Measurements from ENCODE around the gene BAIAP2L1.

Gene BAIAP2L1

DNA sequence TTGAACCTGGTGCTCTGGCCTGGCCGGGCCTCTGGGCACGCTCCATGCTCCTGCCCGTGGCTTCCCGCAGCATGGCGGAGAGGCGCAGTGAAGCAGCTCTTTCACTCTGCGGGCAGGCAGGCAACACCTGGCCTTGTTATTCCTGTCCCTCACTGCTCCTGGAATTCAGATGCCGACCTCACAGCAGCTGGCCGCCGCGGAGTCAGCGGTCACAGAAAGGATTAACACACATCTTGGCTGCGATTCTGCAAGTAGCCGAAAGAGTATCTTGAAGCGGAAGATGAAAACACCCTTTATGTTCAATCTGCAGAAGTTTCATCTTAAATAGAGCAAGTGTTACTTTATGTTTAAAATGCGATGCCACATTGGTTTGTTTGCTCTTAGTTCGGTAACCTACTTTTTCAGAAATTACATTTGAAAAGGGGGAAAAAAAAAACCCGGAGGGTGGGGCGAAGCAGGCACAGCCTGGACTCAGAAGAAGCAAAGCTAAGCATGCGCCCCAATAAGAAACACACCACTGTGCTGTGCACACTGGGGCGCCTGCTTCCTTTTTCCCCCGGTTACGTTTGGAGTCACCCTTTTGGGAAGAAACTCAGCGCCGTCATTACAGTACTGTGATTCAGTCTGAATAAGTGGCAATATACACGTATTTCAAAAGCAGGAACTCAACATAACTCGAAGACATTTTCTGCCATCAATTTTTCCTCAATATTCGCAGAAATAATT, 77.1 kb downstream of the BAIAP2L1 start:
- Histone ChIP-seq H3K79me1 (replicated peaks; ENCODE audit: low read length, poor library complexity, severe bottlenecking) (peaks cover 21% of the 10 kb centered on the region), H3K4me2 (ENCODE audit: low read length, poor library complexity, severe bottlenecking) (no peak overlapping the region), H3K23ac (ENCODE audit: low read length in 2 of 2) (peak overlapping the region in 1 of 2 experiments; percentile 73), H3K4me1 (ENCODE audit: control insufficient read depth, insufficient read depth, low read depth, low read length) (peaks cover 22% of the 10 kb centered on the region), H3K27ac (ENCODE audit: low read length, poor library complexity, severe bottlenecking) (peak overlapping the region; percentile 33), H2AK5ac (ENCODE audit: low read length, severe bottlenecking) (peak overlapping the region; percentile 83), H2BK15ac (ENCODE audit: low read depth, poor library complexity, severe bottlenecking) (no peak overlapping the region), H3K4ac (ENCODE audit: low read depth in 1 of 2, low read length in 2 of 2) (peak overlapping the region in 1 of 2 experiments; percentile 17), H3K27me3 (ENCODE audit: control insufficient read depth in 1 of 2, insufficient read depth in 1 of 2, low read length in 2 of 2) (peaks cover 0 to 4% of the 10 kb centered on the region in 2 experiments), H4K8ac (ENCODE audit: low read length) (peak overlapping the region; percentile 81), H4K91ac (ENCODE audit: low read length) (peak overlapping the region; percentile 20), H3K9me3 (ENCODE audit: control insufficient read depth, low read length) (no peaks in the 10 kb centered on the region), H3K9ac (ENCODE audit: low read length) (peak overlapping the region; percentile 38), H2BK12ac (ENCODE audit: low read length in 2 of 2) (peak overlapping the region in 1 of 2 experiments; percentile 21), H3K14ac (ENCODE audit: low read length in 2 of 2) (peak overlapping the region in 1 of 2 experiments; percentile 76), H3K36me3 (ENCODE audit: control insufficient read depth in 1 of 2, insufficient read depth in 2 of 2, low read depth in 1 of 2, low read length in 2 of 2) (peaks cover 0 to 23% of the 10 kb centered on the region in 2 experiments), H2BK5ac (ENCODE audit: low read depth, low read length, poor library complexity, severe bottlenecking) (no peak overlapping the region), H3K4me3 (ENCODE audit: insufficient read depth in 1 of 2, low read depth in 1 of 2, low read length in 2 of 2) (peak overlapping the region in 1 of 2 experiments; percentile 64), H2AFZ (ENCODE audit: low read depth, low read length) (no peak overlapping the region), H3K18ac (ENCODE audit: low read depth in 1 of 2, low read length in 2 of 2) (no peak overlapping the region), H2BK120ac (ENCODE audit: low read depth, low read length) (no peak overlapping the region)
- 82% methylated on average over 25 of the region's 28 CpGs for WGBS
- no peak for DNase-seq

DNA sequence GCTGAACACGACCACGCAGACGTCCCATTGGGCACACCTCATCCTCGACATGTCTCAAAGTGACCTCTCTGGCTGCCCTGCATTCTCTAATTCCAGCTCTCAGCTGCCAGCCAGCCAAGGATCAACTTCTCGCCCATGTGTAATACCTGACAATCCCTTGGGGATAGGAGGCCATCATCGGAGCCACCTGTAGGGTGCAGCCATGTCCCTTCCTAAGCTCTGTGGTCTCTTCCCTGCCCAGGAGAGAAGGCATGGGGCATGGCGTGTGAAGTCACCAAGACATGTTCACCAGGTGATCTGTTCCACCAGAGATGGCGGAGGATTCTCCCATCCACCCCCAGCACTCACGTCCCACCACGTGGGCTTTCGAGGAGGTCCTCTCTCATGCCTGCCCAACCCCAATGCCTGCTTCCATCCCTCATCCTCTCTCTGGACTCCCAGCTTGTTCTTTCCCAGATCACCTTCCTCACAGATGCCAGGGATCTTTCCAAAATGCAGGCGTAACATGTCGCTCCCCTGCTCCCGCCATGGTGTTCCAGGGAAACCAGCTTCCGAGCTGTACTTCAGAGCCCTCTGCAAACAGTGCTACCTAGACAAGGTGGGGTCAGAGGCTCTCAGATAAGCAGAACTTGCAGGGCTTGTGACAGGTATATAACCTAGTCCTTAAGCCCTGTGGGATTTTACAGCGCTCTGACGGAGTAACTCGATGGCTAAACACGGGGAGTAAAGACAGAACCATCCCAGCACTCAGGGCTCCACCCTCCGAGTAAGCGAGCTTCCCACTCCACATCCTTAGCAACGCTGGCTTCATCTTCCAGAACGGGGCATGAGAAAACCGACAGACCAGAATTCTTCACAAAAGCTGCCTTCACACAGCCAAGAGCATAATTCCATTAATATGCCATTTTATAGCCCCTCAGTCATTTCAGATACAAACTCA, 78.3 kb downstream of the BAIAP2L1 start:
- Histone ChIP-seq H3K23ac (ENCODE audit: low read length in 2 of 2) (no peak overlapping the region), H3K4me3 (ENCODE audit: insufficient read depth in 1 of 2, low read depth in 1 of 2, low read length in 2 of 2) (no peak overlapping the region), H2BK12ac (ENCODE audit: low read length in 2 of 2) (no peak overlapping the region), H3K9ac (ENCODE audit: low read length) (no peak overlapping the region), H4K91ac (ENCODE audit: low read length) (no peak overlapping the region), H2BK5ac (ENCODE audit: low read depth, low read length, poor library complexity, severe bottlenecking) (no peak overlapping the region), H3K27me3 (ENCODE audit: control insufficient read depth in 1 of 2, insufficient read depth in 1 of 2, low read length in 2 of 2) (peaks cover 0 to 4% of the 10 kb centered on the region in 2 experiments), H3K9me3 (ENCODE audit: control insufficient read depth, low read length) (no peaks in the 10 kb centered on the region), H3K36me3 (ENCODE audit: control insufficient read depth in 1 of 2, insufficient read depth in 2 of 2, low read depth in 1 of 2, low read length in 2 of 2) (peaks cover 0 to 27% of the 10 kb centered on the region in 2 experiments), H3K18ac (ENCODE audit: low read depth in 1 of 2, low read length in 2 of 2) (no peak overlapping the region), H3K4me1 (ENCODE audit: control insufficient read depth, insufficient read depth, low read depth, low read length) (peaks cover 18% of the 10 kb centered on the region), H2BK120ac (ENCODE audit: low read depth, low read length) (no peak overlapping the region), H3K4ac (ENCODE audit: low read depth in 1 of 2, low read length in 2 of 2) (no peak overlapping the region), H3K4me2 (ENCODE audit: low read length, poor library complexity, severe bottlenecking) (no peak overlapping the region), H2AFZ (ENCODE audit: low read depth, low read length) (no peak overlapping the region), H4K8ac (ENCODE audit: low read length) (no peak overlapping the region), H2BK15ac (ENCODE audit: low read depth, poor library complexity, severe bottlenecking) (no peak overlapping the region), H2AK5ac (ENCODE audit: low read length, severe bottlenecking) (no peak overlapping the region), H3K14ac (ENCODE audit: low read length in 2 of 2) (no peak overlapping the region), H3K27ac (ENCODE audit: low read length, poor library complexity, severe bottlenecking) (no peak overlapping the region), H3K79me1 (replicated peaks; ENCODE audit: low read length, poor library complexity, severe bottlenecking) (peaks cover 25% of the 10 kb centered on the region)
- DNase-seq, result no peak
- 81% methylated on average over 24 of the region's 24 CpGs for WGBS

DNA sequence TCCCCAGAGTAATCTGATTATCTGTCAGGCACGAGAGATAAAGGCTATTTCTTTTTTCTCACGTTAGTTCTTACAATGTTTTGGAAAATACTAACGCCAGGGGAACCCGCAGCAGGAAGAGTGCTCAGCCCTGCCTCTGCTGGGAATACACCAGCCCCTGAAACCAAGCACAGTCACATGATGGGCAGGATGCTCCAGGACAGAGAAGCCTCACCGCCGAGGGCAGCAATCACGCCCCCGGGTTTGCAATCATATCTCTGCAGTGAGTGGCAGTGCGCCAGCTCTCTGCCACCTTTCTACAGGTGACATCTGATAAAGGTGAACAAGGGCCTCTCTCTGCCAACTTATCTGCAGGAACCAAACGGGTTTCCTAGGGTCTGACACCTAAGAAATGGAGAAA, 79.6 kb downstream of the BAIAP2L1 start:
- no peak for DNase-seq
- no peak overlapping the region for H3K4me2 ChIP-seq (ENCODE audit: low read length, poor library complexity, severe bottlenecking)
- peaks cover 0 to 4% of the 10 kb centered on the region in 2 experiments for H3K27me3 ChIP-seq (ENCODE audit: control insufficient read depth in 1 of 2, insufficient read depth in 1 of 2, low read length in 2 of 2)
- no peak overlapping the region for H3K4me3 ChIP-seq (ENCODE audit: insufficient read depth in 1 of 2, low read depth in 1 of 2, low read length in 2 of 2)
- H3K14ac ChIP-seq (ENCODE audit: low read length in 2 of 2), result no peak overlapping the region
- no peak overlapping the region for H3K4ac ChIP-seq (ENCODE audit: low read depth in 1 of 2, low read length in 2 of 2)
- peaks cover 0 to 34% of the 10 kb centered on the region in 2 experiments for H3K36me3 ChIP-seq (ENCODE audit: control insufficient read depth in 1 of 2, insufficient read depth in 2 of 2, low read depth in 1 of 2, low read length in 2 of 2)
- H2BK120ac ChIP-seq (ENCODE audit: low read depth, low read length), result no peak overlapping the region
- peaks cover 18% of the 10 kb centered on the region for H3K4me1 ChIP-seq (ENCODE audit: control insufficient read depth, insufficient read depth, low read depth, low read length)
- H2BK12ac ChIP-seq (ENCODE audit: low read length in 2 of 2), result no peak overlapping the region
- no peak overlapping the region for H2BK5ac ChIP-seq (ENCODE audit: low read depth, low read length, poor library complexity, severe bottlenecking)
- no peak overlapping the region for H4K91ac ChIP-seq (ENCODE audit: low read length)
- no peak overlapping the region for H2AFZ ChIP-seq (ENCODE audit: low read depth, low read length)
- H4K8ac ChIP-seq (ENCODE audit: low read length), result no peak overlapping the region
- 91% methylated on average over 10 of the region's 10 CpGs for WGBS
- peak overlapping the region in 1 of 2 experiments; percentile 42 for H3K23ac ChIP-seq (ENCODE audit: low read length in 2 of 2)
- H3K9me3 ChIP-seq (ENCODE audit: control insufficient read depth, low read length), result no peaks in the 10 kb centered on the region
- H3K79me1 ChIP-seq (replicated peaks; ENCODE audit: low read length, poor library complexity, severe bottlenecking), result peaks cover 26% of the 10 kb centered on the region
- H3K18ac ChIP-seq (ENCODE audit: low read depth in 1 of 2, low read length in 2 of 2), result no peak overlapping the region
- no peak overlapping the region for H3K27ac ChIP-seq (ENCODE audit: low read length, poor library complexity, severe bottlenecking)
- H2AK5ac ChIP-seq (ENCODE audit: low read length, severe bottlenecking), result peak overlapping the region; percentile 31
- no peak overlapping the region for H2BK15ac ChIP-seq (ENCODE audit: low read depth, poor library complexity, severe bottlenecking)
- no peak overlapping the region for H3K9ac ChIP-seq (ENCODE audit: low read length)

DNA sequence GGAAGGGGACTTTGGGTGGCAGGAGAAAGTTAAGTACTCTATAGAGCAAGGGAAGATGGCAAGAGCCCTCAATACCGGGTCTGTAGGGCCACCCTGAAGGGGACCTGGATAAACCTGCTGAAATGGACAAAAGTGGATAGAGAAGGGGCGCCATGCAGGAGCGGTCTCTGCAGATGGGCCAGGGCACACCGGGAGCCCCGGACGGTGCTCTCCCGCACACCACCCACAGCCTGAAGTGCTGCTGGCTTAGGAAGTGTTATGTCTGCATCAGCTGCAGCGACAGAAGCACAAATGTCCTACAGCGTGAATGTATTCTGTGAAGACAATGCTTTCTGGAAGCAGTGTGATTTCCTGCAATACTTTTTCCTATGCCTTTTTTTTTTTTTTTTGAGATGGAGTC, 81.7 kb downstream of the BAIAP2L1 start:
- Histone ChIP-seq H2BK12ac (ENCODE audit: low read length in 2 of 2) (peak overlapping the region in 1 of 2 experiments; percentile 4), H3K4me2 (ENCODE audit: low read length, poor library complexity, severe bottlenecking) (no peak overlapping the region), H3K9me3 (ENCODE audit: control insufficient read depth, low read length) (no peaks in the 10 kb centered on the region), H3K4me1 (ENCODE audit: control insufficient read depth, insufficient read depth, low read depth, low read length) (peaks cover 15% of the 10 kb centered on the region), H3K27me3 (ENCODE audit: control insufficient read depth in 1 of 2, insufficient read depth in 1 of 2, low read length in 2 of 2) (peaks cover 0 to 4% of the 10 kb centered on the region in 2 experiments), H3K18ac (ENCODE audit: low read depth in 1 of 2, low read length in 2 of 2) (no peak overlapping the region), H3K14ac (ENCODE audit: low read length in 2 of 2) (no peak overlapping the region), H3K9ac (ENCODE audit: low read length) (no peak overlapping the region), H2BK15ac (ENCODE audit: low read depth, poor library complexity, severe bottlenecking) (peak overlapping the region; percentile 88), H3K36me3 (ENCODE audit: control insufficient read depth in 1 of 2, insufficient read depth in 2 of 2, low read depth in 1 of 2, low read length in 2 of 2) (peaks cover 0 to 32% of the 10 kb centered on the region in 2 experiments), H4K91ac (ENCODE audit: low read length) (peak overlapping the region; percentile 22), H3K79me1 (replicated peaks; ENCODE audit: low read length, poor library complexity, severe bottlenecking) (peaks cover 21% of the 10 kb centered on the region), H3K23ac (ENCODE audit: low read length in 2 of 2) (no peak overlapping the region), H3K4ac (ENCODE audit: low read depth in 1 of 2, low read length in 2 of 2) (no peak overlapping the region), H2BK5ac (ENCODE audit: low read depth, low read length, poor library complexity, severe bottlenecking) (no peak overlapping the region), H2AK5ac (ENCODE audit: low read length, severe bottlenecking) (no peak overlapping the region), H3K27ac (ENCODE audit: low read length, poor library complexity, severe bottlenecking) (no peak overlapping the region), H2AFZ (ENCODE audit: low read depth, low read length) (no peak overlapping the region), H3K4me3 (ENCODE audit: insufficient read depth in 1 of 2, low read depth in 1 of 2, low read length in 2 of 2) (no peak overlapping the region), H4K8ac (ENCODE audit: low read length) (peak overlapping the region; percentile 27), H2BK120ac (ENCODE audit: low read depth, low read length) (no peak overlapping the region)
- WGBS, result 96% methylated on average over 9 of the region's 9 CpGs
- DNase-seq, result no peak
